RWPE2 (cell line): ENCODE measurements around the gene DGKD.

Experiments used
- ATAC-seq: fragments of 200-7000 bp; cut with Tn5 transposase; 3 replicates; pipeline ENCODE4 v1.9.1; 2021; ENCODE audit warnings: low read depth
- DNase-seq: peaks from one replicate; pipeline ENCODE4 v3.0.0-alpha.2; 2020; ENCODE audit warnings: low spot score
- H3K27ac ChIP-seq: fragments of 450-650 bp; 2 replicates; pipeline ENCODE4 v1.5.1; 2017; ENCODE audit warnings: mild to moderate bottlenecking; ENCODE audit not compliant: poor library complexity, severe bottlenecking
- H3K27me3 ChIP-seq: fragments of 250-450 bp; sonication (Bioruptor Pico); 2 replicates; pipeline ENCODE4 v1.5.1; 2021; ENCODE audit warnings: mild to moderate bottlenecking, moderate library complexity; ENCODE audit not compliant: insufficient read depth, poor library complexity, severe bottlenecking
- H3K36me3 ChIP-seq: fragments of 250-450 bp; sonication (Bioruptor Pico); 2 replicates; pipeline ENCODE4 v1.5.1; 2020; ENCODE audit warnings: low read depth, mild to moderate bottlenecking, moderate library complexity
- H3K4me1 ChIP-seq: fragments of 250-450 bp; sonication (Bioruptor Pico); 2 replicates; pipeline ENCODE4 v1.5.1; 2021; ENCODE audit warnings: mild to moderate bottlenecking, moderate library complexity; ENCODE audit not compliant: insufficient read depth, poor library complexity, severe bottlenecking
- H3K4me3 ChIP-seq: fragments of 250-450 bp; sonication (Bioruptor Pico); 2 replicates; pipeline ENCODE4 v1.5.1; 2021; ENCODE audit warnings: mild to moderate bottlenecking, moderate library complexity; ENCODE audit not compliant: severe bottlenecking
- H3K9me3 ChIP-seq: fragments of 250-450 bp; sonication (Bioruptor Pico); 2 replicates; pipeline ENCODE4 v1.5.1; 2021; ENCODE audit warnings: mild to moderate bottlenecking, moderate library complexity; ENCODE audit not compliant: severe bottlenecking
- TF ChIP-seq, protein P1 (sequence below): fragments of 450-650 bp; IDR thresholded peaks from one replicate; pipeline ENCODE4 v1.5.1; 2017; ENCODE audit warnings: mild to moderate bottlenecking, moderate library complexity; ENCODE audit not compliant: poor library complexity, severe bottlenecking

Gene DGKD

GRCh38 chr2:233349005-233349998 lies 5.0 kb upstream of the DGKD start:
- ATAC-seq (no peak), DNase-seq (no peak)
- Histone ChIP-seq H3K27ac (no peak overlapping the region), H3K4me1 (peaks cover 22% of the 10 kb centered on the region), H3K27me3 (no peaks in the 10 kb centered on the region), H3K36me3 (no peaks in the 10 kb centered on the region), H3K9me3 (no peaks in the 10 kb centered on the region), H3K4me3 (no peak overlapping the region)
- TF ChIP-seq, protein P1, sequence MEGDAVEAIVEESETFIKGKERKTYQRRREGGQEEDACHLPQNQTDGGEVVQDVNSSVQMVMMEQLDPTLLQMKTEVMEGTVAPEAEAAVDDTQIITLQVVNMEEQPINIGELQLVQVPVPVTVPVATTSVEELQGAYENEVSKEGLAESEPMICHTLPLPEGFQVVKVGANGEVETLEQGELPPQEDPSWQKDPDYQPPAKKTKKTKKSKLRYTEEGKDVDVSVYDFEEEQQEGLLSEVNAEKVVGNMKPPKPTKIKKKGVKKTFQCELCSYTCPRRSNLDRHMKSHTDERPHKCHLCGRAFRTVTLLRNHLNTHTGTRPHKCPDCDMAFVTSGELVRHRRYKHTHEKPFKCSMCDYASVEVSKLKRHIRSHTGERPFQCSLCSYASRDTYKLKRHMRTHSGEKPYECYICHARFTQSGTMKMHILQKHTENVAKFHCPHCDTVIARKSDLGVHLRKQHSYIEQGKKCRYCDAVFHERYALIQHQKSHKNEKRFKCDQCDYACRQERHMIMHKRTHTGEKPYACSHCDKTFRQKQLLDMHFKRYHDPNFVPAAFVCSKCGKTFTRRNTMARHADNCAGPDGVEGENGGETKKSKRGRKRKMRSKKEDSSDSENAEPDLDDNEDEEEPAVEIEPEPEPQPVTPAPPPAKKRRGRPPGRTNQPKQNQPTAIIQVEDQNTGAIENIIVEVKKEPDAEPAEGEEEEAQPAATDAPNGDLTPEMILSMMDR: no peak

- Histone ChIP-seq H3K4me3 (no peak overlapping the region), H3K36me3 (peaks cover under 1% of the 10 kb centered on the region; the same call in 1 of the 2 replicates), H3K4me1 (peaks cover 25% of the 10 kb centered on the region), H3K27me3 (no peaks in the 10 kb centered on the region), H3K27ac (peak overlapping the region; percentile 45), H3K9me3 (no peaks in the 10 kb centered on the region)
- TF ChIP-seq, protein P1: peak; percentile 26
- DNase-seq: peak; percentile 84
- peak; percentile 93 for ATAC-seq
Observed at GRCh38 chr2:233350708-233351107, 3.6 kb upstream of the DGKD start.

GRCh38 chr2:233351423-233351822 lies 2.9 kb upstream of the DGKD start:
- DNase-seq (no peak), ATAC-seq (no peak)
- Histone ChIP-seq H3K36me3 (peaks cover 5% of the 10 kb centered on the region; the same call in 1 of the 2 replicates), H3K27ac (peak overlapping the region; percentile 45), H3K9me3 (no peaks in the 10 kb centered on the region), H3K4me1 (peaks cover 25% of the 10 kb centered on the region), H3K4me3 (no peak overlapping the region), H3K27me3 (no peaks in the 10 kb centered on the region)
- TF ChIP-seq, protein P1: no peak

DNA sequence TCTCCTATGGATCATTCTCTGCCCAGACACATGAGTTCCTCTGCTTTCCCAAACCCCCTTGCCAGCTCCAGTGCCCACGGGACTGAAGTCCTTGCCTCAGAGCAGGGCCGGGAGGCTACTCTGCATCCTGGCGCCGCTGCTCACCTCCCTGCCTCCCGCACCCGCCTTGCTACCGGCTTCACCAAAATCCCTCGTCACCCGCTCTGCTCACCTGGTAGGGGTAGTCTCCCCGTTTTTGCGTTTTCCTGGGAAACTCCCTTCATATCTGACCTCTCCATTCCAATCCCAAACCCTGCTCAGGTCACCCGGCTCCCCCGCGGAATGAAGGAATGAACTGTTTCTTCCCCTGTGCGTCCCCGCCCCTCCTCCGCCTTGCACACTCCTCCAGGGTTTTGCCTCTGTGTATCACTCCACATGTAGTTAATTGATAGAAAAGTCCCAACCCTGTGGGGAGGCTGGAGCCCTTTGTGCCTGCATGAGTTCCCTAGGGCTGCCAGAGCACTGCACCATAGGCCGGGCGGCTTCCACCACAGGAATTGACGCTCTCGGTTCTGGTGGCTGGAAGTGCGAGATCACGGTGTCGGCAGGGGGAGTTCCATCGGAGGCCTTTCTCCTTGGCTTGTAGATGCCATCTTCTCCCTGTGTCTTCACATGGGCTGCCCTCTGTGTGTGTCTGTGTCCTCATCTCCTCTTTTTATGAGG lies 2.0 kb upstream of the DGKD start:
- no peak for DNase-seq
- no peaks in the 10 kb centered on the region for H3K9me3 ChIP-seq
- no peaks in the 10 kb centered on the region for H3K27me3 ChIP-seq
- ATAC-seq: no peak
- H3K4me1 ChIP-seq: peaks cover 25% of the 10 kb centered on the region
- TF ChIP-seq, protein P1: no peak
- no peak overlapping the region for H3K4me3 ChIP-seq
- H3K36me3 ChIP-seq: peaks cover 8% of the 10 kb centered on the region
- H3K27ac ChIP-seq: no peak overlapping the region
